Measurements from ENCODE around the gene NUP98. TPM values are rescaled to one million over a fixed set of nuclear protein-coding genes. Genes with fewer than 3 reads are reported as not detected.

Gene NUP98
- total RNA-seq, 2 experiments from 2014 or later: 161 to 186 TPM

GRCh38 chr11:3679077-3679476 is 118.3 kb downstream of the NUP98 start:
- intact Hi-C loops (cut with DNase I, micrococcal nuclease): no loop called here
- peaks cover 97% of the 10 kb centered on the region for H3K36me3 Mint-ChIP-seq (ENCODE audit: low read depth)
- CTCF ChIA-PET: no interaction called here

GRCh38 chr11:3675971-3676370 is 121.4 kb downstream of the NUP98 start:
- Mint-ChIP-seq H3K4me3 (no peak overlapping the region), H3K4me1 (ENCODE audit: low read depth) (no peaks in the 10 kb centered on the region), H3K27me3 (no peaks in the 10 kb centered on the region), H3K36me3 (ENCODE audit: low read depth) (peaks cover 94% of the 10 kb centered on the region), H3K27ac (no peak overlapping the region), H3K9me3 (no peaks in the 10 kb centered on the region)
- H3K27ac ChIP-seq (ENCODE audit: low read depth in 1 of 2, low read length in 2 of 2): no peak overlapping the region
- no peaks in the 10 kb centered on the region for H3K27me3 ChIP-seq (ENCODE audit: control insufficient read depth in 1 of 2, insufficient read depth in 2 of 2, low read length in 2 of 2)
- peaks cover 88% of the 10 kb centered on the region for H3K36me3 ChIP-seq (ENCODE audit: insufficient read depth, low read length)
- TF ChIP-seq CTCF (IDR thresholded peaks at IDR 0.05): no peak
- DNase-seq (no peak), ATAC-seq (ENCODE audit: poor library complexity) (no peak)
- intact Hi-C loops (cut with DNase I, micrococcal nuclease): no loop called here
- ChIA-PET CTCF (no interaction called here), POLR2A (no interaction called here)
- no peaks in the 10 kb centered on the region for H3K9me3 ChIP-seq (ENCODE audit: control insufficient read depth in 1 of 2, insufficient read depth in 1 of 2, low read length in 2 of 2)
- no peaks in the 10 kb centered on the region for H3K4me1 ChIP-seq (ENCODE audit: insufficient read depth, low read length)
- no peak overlapping the region for H3K4me3 ChIP-seq (ENCODE audit: low read length)

More at GRCh38 chr11:3679077-3679476, 118.3 kb downstream of the NUP98 start:
- POLR2A ChIA-PET: no interaction called here
- no peak overlapping the region for H3K27ac ChIP-seq (ENCODE audit: low read depth in 1 of 2, low read length in 2 of 2)
- H3K9me3 ChIP-seq (ENCODE audit: control insufficient read depth in 1 of 2, insufficient read depth in 1 of 2, low read length in 2 of 2): no peaks in the 10 kb centered on the region
- DNase-seq (no peak), ATAC-seq (ENCODE audit: poor library complexity) (no peak)
- no peaks in the 10 kb centered on the region for H3K27me3 ChIP-seq (ENCODE audit: control insufficient read depth in 1 of 2, insufficient read depth in 2 of 2, low read length in 2 of 2)
- Mint-ChIP-seq H3K27ac (no peak overlapping the region), H3K9me3 (no peaks in the 10 kb centered on the region), H3K4me1 (ENCODE audit: low read depth) (no peaks in the 10 kb centered on the region), H3K4me3 (no peak overlapping the region), H3K27me3 (no peaks in the 10 kb centered on the region)
- peaks cover 96% of the 10 kb centered on the region for H3K36me3 ChIP-seq (ENCODE audit: insufficient read depth, low read length)
- H3K4me1 ChIP-seq (ENCODE audit: insufficient read depth, low read length): peaks cover 3% of the 10 kb centered on the region
- TF ChIP-seq CTCF (IDR thresholded peaks at IDR 0.05): no peak
- H3K4me3 ChIP-seq (ENCODE audit: low read length): no peak overlapping the region

- no peak overlapping the region for H3K4me3 ChIP-seq (ENCODE audit: low read length)
- H3K27me3 Mint-ChIP-seq: no peaks in the 10 kb centered on the region
- H3K36me3 Mint-ChIP-seq (ENCODE audit: low read depth): peaks cover 94% of the 10 kb centered on the region
- DNase-seq (no peak), ATAC-seq (ENCODE audit: poor library complexity) (no peak)
- no peaks in the 10 kb centered on the region for H3K9me3 Mint-ChIP-seq
- H3K27ac Mint-ChIP-seq: no peak overlapping the region
- H3K27me3 ChIP-seq (ENCODE audit: control insufficient read depth in 1 of 2, insufficient read depth in 2 of 2, low read length in 2 of 2): no peaks in the 10 kb centered on the region
- H3K27ac ChIP-seq (ENCODE audit: low read depth in 1 of 2, low read length in 2 of 2): no peak overlapping the region
- no peak for TF ChIP-seq CTCF (IDR thresholded peaks at IDR 0.05)
- intact Hi-C loops (cut with DNase I, micrococcal nuclease): no loop called here
- no peaks in the 10 kb centered on the region for H3K4me1 ChIP-seq (ENCODE audit: insufficient read depth, low read length)
- CTCF ChIA-PET: no interaction called here
- H3K4me1 Mint-ChIP-seq (ENCODE audit: low read depth): no peaks in the 10 kb centered on the region
- H3K9me3 ChIP-seq (ENCODE audit: control insufficient read depth in 1 of 2, insufficient read depth in 1 of 2, low read length in 2 of 2): no peaks in the 10 kb centered on the region
- H3K4me3 Mint-ChIP-seq: no peak overlapping the region
- POLR2A ChIA-PET: no interaction called here
- peaks cover 78% of the 10 kb centered on the region for H3K36me3 ChIP-seq (ENCODE audit: insufficient read depth, low read length)
Observed at GRCh38 chr11:3674189-3674588, 123.2 kb downstream of the NUP98 start.

All from CD4-positive, alpha-beta T cell (primary cell).